CD4-positive, alpha-beta T cell treated with Interleukin-6 at 100 ng/mL for 8 hours (primary cell): ENCODE measurements around the gene DACT3.

Source experiments
- DNase-seq: peaks from one replicate; pipeline ENCODE4 v3.0.0-alpha.2; 2020; ENCODE audit warnings: mixed read lengths, low spot score

Gene DACT3, protein sequence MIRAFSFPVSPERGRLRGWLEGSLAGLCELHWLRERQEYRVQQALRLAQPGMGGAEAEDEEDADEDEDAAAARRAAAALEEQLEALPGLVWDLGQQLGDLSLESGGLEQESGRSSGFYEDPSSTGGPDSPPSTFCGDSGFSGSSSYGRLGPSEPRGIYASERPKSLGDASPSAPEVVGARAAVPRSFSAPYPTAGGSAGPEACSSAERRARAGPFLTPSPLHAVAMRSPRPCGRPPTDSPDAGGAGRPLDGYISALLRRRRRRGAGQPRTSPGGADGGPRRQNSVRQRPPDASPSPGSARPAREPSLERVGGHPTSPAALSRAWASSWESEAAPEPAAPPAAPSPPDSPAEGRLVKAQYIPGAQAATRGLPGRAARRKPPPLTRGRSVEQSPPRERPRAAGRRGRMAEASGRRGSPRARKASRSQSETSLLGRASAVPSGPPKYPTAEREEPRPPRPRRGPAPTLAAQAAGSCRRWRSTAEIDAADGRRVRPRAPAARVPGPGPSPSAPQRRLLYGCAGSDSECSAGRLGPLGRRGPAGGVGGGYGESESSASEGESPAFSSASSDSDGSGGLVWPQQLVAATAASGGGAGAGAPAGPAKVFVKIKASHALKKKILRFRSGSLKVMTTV

DNA sequence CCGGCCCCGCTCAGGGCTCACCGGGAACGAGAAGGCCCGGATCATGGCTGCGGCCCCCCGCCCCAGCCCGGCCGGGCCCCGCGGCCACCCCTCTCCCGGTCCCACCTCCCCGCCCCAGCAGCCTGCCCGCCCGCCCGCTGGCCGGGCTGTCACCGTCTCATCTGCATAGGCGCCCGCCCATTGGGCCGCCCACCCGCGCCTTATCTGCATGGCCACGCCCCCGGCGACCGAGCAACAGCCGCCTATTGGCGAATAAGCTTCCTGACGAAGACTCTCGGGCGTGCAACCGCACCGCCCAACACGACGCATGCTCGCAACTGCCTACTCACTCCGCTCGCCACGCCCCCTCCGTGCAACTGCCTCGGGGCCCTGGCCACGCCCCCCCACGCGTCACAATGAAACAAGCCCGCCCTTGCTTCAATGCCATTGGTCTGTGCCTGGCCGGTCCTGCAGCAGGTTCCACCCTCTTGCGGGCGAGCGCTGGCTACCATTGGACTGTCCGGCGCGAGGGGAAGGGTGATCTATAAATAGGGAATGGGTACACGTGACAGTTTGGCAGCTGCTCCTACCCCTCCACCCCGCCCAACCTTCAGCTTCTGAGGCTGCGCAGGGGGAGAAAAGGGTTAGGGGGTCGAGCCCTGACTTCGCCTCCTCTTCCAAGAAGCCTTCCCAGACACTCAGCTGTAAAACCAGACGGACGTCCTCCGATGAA, at the start of gene DACT3:
Gene DACT3, minus strand, starts transcription at position 163 of the 712 bp plus-strand sequence. Its CDS starts 118 bp downstream, at position 45.
- peak; percentile 100 for DNase-seq

DNA sequence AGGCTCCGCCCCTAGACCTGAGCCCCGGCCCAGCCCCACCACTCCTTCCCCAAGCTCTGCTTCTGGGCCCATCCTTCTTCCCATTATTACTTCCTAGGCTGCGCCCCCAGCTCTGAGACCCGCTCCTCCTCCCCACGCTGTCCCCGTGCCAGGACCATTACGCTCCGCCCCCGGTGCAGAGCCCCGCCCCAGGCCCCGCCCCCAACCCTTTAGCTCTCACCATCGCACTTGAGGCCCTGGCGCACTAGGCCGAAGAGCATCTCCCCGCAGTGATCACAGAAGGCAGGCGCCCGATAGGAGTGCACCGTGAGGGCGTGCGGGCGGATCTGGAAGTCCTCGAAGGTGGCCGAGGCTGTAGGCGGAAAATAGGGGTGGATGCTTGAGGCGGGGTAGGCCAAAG, 49.7 kb upstream of the DACT3 start:
- no peak for DNase-seq

DNA sequence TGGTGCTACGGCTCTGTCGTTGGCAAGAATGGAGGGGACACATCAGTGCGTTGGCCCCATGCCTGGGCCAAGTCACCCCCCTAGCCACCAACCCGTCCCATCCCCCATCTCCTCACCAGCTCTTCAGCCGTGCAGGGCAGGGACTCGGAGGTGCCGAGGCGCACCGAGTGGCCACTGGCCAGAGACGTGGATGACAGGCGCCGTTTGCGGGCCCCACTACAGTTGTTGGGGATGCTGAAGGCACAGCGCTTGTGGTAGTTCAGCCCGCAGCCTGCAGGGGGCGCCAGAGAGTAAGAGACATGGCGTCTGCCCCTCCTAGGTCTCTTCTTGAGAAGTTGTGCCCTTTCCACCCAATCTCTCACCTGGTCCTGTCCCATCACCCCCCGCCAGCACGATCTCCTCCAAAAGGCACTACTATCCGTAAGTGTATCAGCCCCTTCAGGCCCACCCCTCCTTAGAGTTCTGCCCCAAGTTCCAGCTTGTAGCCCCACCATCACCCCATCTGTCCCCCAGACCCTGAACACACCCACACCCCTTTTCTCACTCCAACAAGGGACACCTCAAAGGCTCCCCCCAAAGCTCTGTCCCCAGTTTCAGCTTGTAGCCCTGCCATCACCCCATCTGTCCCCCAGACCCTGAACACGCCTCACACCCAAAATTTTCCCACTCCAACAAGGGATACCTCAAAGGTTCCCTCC, 43.5 kb upstream of the DACT3 start:
- peak; percentile 77 for DNase-seq

DNA sequence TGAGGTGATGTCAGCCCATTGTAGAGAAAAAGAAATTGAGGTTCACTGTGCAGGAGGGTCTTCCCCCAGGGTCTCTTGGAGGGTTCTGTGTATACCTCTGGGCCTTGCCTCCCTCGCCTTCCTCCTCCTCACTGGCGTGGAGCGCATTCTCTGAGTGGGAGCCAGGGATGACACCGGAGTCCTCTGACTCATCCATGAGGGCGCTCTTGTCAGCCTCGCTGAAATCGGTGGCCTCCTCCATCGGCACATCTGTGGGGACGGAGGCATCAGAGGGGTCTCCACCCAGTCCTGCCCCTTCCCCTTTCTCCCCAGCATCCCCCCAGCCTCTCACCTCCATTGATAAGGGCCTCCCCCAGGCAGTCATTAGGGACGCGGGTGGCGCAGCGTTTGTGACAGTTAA, 39.7 kb upstream of the DACT3 start:
- DNase-seq: no peak

DNA sequence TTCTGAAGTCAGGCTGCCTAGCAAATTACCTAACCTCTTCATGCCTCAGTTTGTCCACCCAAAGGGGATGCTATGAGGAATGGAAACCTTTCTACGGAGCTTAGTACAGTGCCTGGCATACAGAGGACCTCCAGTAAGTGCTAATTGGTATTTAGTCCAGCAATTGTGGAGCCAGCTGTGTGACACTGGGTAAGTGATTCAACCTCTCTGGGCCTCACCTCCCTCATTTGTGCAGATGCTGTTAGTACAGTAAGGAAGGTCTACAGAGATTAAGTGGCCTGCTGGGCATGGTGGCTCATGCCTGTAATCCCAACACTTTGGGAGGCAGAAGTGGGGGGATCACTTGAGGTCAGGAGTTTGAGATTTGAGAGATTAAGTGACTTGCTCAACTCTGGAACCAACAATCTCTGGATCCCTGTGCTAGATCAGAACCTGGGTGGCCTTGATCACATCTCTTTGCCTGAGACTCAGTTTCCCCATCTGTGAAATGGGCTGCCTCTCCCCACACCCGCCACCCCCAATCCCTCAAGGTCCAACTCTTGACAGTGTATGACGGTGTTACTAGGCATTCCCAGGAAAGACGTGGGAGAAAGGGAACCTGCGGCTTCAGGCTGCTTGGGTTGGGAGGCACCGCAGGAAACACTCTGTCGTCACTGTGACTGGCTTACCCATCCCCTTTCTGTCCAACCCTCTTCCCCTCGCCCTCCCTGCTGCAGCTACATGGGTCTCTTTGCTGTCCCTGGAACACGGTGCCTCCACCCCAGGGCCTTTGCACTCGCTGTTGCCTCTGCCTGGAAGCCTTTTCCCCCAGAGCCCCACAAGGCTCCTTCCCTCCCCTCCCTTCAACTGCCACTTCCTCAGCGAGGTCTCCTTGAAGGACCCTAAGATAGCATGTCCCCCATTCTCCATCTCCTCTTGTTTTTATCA, 37.7 kb upstream of the DACT3 start:
- DNase-seq: no peak

DNA sequence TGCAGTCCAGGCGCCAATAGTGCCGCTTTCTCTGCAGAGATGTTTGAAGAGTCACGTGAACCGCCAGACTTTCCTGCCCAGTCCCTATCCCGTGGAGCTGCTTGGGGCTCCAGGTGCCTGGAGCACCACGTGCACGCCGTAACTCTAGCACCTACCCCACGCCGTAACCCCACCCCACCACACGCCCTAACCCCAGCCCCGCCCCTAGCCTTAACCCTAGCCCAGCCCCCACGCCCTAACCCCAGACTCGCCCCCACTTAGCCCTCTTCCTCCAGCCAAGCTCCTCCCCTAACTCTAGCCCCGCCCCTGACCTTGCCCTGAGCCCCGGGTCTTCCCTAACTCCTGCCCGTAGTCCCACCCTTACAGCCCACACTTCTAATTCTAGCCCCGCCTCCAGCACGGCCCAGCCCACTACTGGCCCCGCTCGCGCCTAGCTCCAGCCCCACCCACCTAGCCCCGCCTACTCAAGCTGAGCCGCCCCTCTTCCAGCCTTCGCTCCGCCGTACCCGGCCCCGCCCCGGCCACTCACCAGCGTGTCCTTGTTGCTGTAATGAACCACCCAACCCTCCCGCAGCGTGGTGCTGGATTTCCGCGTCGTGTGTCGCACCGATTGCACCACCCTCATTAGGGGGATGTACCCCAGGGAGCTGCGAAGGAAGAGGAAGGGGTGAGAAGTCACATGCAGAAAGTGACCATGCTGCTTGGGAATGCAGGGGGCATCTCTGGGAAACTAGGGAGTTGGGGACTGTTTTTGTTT, 36.4 kb upstream of the DACT3 start:
- DNase-seq: no peak

DNA sequence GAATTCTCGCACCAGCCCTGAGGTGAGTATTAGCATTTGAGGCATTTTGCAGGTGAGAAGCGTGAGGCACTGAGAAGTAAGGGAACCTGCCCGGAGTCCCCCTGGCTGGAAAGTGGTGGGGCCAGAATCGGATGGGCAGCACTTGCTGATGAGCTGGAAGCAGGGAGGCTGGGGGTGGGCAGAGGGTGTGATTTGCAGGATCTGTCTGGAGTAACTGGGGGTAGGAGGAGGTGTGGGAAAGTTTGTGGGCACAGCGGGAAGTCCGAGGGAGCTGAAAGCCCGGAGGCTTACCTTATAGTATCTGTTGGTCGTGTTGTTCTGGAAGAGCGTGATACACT, 35.9 kb upstream of the DACT3 start:
- DNase-seq: no peak

DNA sequence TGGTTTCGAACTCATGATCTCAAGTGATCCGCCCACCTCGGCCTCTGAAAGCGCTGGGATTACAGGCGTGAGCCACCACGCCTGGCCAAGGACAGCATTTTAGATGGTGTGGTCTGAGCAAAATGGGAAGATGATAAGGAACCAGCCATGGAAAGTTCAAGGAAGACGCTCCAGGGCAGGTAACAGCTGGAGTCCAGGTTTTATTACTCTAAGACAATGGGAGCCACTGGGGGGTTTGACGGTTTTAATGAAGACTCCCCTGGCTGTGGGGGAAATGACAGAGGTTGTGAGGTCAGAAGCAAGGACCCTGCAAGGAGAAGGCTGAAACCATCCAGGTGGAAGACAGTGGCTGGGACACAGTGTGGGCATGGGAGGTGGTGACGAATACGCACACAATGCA, 35.1 kb upstream of the DACT3 start:
- DNase-seq: no peak

DNA sequence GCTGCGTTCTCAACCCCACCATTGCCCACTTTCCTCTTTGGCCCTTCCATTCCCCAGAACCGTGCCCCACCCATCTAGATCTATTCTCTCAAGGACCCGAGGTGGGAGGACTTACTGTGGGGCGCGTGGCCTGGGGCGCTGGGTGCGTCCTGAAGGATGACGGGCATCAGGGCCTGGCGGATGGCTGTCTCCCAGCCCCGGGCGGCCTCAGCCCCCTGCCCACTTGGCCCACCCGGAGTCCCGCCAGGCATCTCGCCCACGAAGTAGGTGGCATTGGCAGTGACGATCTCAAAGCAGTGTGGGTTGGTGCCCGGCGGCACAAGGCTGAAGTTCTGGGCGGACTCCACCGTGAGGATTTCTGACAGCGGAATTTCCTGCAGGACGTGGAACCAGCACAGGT, 32.8 kb upstream of the DACT3 start:
- no peak for DNase-seq

DNA sequence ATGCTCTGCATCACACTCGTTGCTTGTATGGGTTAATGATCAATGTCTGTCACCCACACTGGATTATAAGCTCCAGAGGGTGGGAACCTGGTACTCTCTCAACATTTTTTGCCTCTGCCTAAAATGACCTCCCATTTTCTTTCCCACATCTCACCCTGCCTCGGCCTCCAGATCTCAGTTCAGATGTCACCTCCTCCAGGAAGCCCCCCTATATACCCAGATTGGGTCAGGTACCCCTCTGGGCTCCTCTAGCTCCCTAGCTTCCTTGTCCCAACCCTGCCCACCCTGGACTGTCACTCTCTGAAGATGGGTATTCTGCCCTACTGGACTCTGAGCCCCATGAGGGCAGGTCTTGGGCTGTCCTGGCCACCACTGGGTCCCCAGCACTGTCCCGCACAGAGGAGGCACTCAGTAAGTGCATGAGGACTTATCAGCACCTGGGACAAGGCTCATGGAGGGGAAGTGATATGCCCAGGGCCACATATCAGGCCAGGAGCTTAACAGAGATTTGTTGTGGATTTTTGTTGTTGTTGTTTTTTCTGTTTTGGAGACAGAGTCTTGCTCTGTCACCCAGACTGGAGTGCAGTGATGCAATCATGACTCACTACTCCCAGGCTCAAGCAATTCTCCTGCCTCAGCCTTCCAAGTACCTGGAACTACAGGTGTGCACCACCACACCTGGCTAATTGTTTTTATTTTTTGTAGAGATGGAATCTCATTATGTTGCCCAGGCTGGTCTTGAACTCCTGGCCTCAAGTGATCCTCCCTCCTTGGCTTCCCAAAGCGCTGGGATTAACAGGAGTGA, 32.1 kb upstream of the DACT3 start:
- DNase-seq: no peak

DNA sequence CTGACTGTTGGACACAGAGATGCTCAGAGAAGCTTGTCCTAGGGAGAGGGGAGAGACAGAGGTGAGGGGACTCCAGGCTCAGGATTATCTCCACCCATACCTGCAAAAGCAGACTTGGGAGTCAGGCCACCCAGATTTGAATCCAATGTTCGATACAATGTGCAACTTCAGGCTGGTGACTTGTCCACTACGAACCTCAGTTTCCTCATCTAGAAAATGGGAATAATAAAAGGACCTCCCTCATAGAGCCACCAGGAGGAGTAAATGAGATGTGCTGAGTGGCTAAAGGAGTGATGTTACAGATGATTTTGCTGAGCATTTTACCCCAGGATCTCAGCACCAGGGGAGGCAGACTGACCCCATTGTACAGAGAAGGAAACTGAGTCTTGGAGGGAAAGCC, 31.0 kb upstream of the DACT3 start:
- no peak for DNase-seq

DNA sequence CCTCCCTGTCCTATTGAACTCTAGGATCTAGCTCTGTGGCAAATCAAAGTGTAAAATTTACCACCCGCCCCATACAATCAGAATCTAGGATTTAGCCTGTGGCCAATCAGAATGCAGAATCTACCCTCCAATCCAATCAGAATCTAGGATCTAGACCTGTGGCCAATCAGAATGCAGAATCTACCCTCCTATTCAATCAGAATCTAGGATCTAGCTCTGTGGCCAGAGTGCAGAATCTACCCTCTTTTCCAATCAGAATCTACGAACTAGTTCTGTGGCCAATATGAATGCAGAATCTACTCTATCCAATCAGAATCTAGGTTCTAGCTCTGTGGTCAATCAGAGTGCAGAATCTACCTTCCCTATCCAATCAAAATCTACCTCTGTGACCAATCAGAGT, 30.1 kb upstream of the DACT3 start:
- no peak for DNase-seq

DNA sequence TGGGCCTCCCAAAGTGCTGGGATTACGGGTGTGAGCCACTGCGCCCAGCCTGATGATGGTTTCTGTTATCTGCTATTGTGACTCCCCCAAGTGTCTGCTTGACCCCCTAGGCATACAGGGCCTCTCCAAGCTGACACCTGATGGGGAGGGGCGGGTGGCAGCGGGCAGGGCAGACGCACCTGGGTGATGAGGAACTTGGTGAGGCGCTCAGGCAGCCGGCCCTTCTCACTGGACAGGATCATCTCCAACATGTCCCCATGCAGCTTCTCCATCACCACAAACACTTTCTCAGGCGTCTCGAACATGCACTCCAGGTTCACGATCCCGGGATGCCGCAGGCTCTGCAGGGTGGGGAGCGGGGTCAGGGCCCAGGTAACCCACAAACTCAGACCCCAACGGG, 28.4 kb upstream of the DACT3 start:
- no peak for DNase-seq

DNA sequence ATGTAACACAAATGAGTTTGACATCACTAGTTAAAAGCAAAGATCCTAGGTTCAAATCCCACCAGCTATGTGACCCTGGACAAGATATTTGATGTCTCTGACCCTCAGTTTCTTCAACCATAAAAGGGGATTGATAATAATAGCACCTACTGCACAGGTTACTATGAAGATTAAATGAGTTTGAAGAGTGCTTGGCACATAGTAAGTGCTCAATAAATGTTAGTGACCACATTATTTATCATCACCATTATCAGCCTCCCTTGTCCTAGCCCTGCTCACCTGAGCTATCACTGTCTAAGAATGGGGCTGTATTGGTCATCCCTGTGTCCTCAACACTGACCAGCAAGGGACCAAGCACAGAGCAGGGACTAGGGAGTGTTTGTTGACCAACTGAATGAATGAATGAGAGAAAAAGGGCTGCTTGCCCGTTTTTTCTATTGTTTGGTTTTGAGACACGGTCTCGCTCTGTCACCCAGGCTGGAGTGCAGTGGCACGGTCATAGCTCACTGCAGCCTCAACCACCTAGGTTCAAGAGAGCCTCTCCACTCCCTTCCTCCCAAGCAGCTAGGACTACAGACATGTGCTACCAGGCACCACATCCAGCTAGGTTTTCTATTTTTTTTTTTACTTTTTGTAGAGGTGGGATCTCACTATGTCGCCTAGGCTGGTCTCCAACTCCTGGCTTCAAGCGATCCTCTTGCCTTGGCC, 26.6 kb upstream of the DACT3 start:
- DNase-seq: no peak

DNA sequence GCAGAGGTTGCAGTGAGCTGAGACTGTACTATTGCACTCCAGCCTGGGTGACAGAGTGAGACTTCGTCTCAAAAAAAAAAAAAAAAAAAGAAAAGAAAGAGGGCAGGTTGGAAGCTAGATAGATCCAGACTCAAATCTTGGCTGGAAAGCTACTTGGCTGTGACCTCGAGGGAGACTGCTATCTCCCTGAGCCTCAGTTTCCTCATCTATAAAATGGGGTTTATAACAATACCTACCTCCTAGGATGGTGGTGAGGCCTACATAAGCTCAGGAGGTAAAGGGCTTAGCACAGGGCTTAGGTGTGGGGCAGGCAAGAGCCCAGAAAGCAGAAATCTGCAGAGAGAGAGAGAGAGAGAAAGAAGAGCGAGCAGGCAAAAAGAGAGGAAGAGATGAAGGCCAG, 24.2 kb upstream of the DACT3 start:
- DNase-seq: no peak

DNA sequence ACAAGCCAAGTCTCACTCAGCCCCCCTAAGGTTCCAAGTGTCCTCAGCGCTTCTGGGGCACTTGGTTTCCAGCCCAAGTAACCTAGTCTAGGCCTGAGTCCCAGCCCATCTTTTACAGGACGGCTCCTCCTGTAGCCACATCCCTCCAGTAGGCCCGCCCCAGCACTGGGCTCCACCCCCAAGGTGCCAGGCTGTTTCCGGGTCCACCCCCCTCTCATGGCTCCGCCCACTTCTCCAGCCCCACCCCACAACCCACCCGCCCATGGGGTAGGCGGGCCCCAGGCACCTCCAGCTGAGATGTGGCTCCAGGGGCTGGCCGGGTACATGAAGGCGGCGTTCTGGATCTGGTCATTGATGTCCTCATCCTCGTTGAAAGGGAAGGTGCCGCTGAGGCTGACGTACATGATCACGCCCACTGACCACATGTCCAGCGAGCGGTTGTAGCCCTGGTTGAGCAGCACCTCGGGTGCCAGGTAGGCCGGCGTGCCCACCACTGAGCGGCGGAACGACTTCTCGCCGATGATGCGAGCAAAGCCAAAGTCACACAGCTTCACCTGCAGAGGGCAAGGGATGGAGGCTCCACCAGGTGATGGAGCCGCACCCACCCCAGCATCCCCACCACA, 17.2 kb upstream of the DACT3 start:
- DNase-seq: peak; percentile 20

DNA sequence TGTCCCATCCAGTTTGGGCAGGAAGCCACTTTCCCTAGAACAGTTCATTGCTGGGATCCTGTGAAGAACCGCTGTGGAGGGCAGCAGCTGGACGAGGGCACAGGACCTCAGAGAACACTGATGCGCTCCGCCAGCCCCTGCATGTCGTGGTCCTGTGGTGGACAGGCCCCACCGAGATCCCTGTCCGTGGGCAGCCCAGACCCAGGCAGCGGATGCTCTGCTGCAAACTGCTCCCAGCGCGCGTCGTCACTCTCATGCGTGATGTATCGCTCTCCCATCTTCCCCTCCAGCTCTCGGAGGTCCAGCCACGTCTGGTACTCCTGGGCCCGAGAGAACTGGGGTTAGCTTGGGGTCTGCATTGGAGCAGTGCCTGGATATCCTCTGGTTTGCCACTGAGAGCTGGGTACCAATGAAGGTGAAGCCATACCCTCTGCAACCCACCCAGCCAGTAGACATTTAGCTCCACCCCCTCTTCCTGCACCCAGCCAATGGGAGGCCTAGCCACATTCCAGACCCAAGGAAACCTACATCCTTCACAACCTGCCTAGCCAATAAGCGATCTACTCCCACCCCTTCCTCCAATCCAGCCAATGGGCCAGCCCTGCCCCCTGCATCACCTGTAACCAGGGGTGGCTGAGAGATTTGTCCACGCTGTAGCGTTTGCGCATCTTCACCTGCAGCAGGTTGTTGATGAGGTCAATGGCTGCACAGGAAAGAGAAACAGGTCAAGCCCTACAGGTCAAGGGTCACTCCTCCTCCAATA, 13.6 kb upstream of the DACT3 start:
- no peak for DNase-seq

DNA sequence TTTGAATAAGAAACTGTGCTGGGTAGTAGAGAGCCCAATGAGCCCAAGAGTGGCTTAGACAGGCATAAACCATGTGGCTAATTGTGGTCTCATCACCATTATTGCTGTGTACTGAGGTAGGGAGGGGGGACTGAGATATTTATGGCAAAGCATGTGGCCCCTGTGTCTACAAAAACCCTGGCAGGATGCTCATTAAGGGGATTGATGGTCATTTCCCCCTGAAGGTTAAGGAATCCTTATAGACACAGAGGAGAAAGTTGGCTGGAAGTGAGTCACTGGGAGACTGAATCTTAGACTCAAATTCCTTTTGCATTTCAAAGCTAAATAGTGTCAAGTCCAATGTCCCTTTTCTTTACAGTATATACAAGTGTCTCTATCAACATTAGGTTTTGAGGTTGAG, 9.8 kb upstream of the DACT3 start:
- DNase-seq: no peak
